Trophoblast cell (in vitro differentiated cells and primary cell): ENCODE data around the gene ZNF444.

ENCODE experiments used
- DNase-seq, 2 donors: peaks; one replicate each; pipeline ENCODE4 v3.0.0-alpha.2; 2016
- H2AFZ ChIP-seq: 2 replicates; pipeline ENCODE4 v1.6.1; 2013; ENCODE audit warnings: low read length, moderate library complexity, mild to moderate bottlenecking; ENCODE audit not compliant: insufficient read depth, poor library complexity
- H2AK5ac ChIP-seq: 2 replicates; pipeline ENCODE4 v1.6.1; 2013; ENCODE audit warnings: mild to moderate bottlenecking, low read length
- H2BK120ac ChIP-seq: 2 replicates; pipeline ENCODE4 v1.6.1; 2013; ENCODE audit warnings: low read length, mild to moderate bottlenecking, moderate library complexity; ENCODE audit not compliant: insufficient read depth, poor library complexity
- H2BK12ac ChIP-seq: 2 replicates; pipeline ENCODE4 v1.6.1; 2013; ENCODE audit warnings: mild to moderate bottlenecking, low read length, moderate library complexity
- H2BK5ac ChIP-seq: 2 replicates; pipeline ENCODE4 v1.6.1; 2013; ENCODE audit warnings: low read length, low read depth, moderate library complexity, mild to moderate bottlenecking; ENCODE audit not compliant: poor library complexity
- H3K14ac ChIP-seq: 2 replicates; pipeline ENCODE4 v1.6.1; 2013; ENCODE audit warnings: mild to moderate bottlenecking, low read length
- H3K18ac ChIP-seq: 2 replicates; pipeline ENCODE4 v1.6.1; 2013; ENCODE audit warnings: mild to moderate bottlenecking, low read length
- H3K23ac ChIP-seq: 2 replicates; pipeline ENCODE4 v1.6.1; 2013; ENCODE audit warnings: low read length
- H3K27ac ChIP-seq: 2 replicates; pipeline ENCODE4 v1.5.1; 2013; ENCODE audit warnings: low read depth, mild to moderate bottlenecking, inconsistent platforms, low read length, moderate library complexity
- H3K27me3 ChIP-seq: 2 replicates; pipeline ENCODE4 v1.6.1; 2013; ENCODE audit warnings: inconsistent platforms, mild to moderate bottlenecking, low read length, moderate library complexity; ENCODE audit not compliant: insufficient read depth
- H3K36me3 ChIP-seq, 2 experiments: 1 replicate in 1 of 2; 2 replicates in 1 of 2; pipeline ENCODE4 v1.6.1; 2013; ENCODE audit warnings: low read length in 2 of 2, mild to moderate bottlenecking in 2 of 2, moderate library complexity in 1 of 2; ENCODE audit not compliant: insufficient read depth in 2 of 2, control insufficient read depth in 1 of 2
- H3K4ac ChIP-seq: 2 replicates; pipeline ENCODE4 v1.6.1; 2013; ENCODE audit warnings: low read depth, mild to moderate bottlenecking, low read length, moderate library complexity
- H3K4me1 ChIP-seq, 2 experiments: 1 replicate in 1 of 2; 2 replicates in 1 of 2; pipeline ENCODE4 v1.6.1; 2013; ENCODE audit warnings: low read length in 2 of 2, mild to moderate bottlenecking in 2 of 2, moderate library complexity in 1 of 2; ENCODE audit not compliant: insufficient read depth in 2 of 2, control insufficient read depth in 1 of 2
- H3K4me2 ChIP-seq: 2 replicates; pipeline ENCODE4 v1.6.1; 2013; ENCODE audit warnings: inconsistent platforms, mild to moderate bottlenecking, low read length, moderate library complexity
- H3K4me3 ChIP-seq: 2 replicates; pipeline ENCODE4 v1.5.1; 2013; ENCODE audit warnings: mild to moderate bottlenecking, low read depth, low read length, inconsistent platforms
- H3K79me1 ChIP-seq: one replicate; pipeline ENCODE4 v1.6.1; 2013; ENCODE audit warnings: low read length
- H3K79me2 ChIP-seq: 2 replicates; pipeline ENCODE4 v1.6.1; 2013; ENCODE audit warnings: low read length, mild to moderate bottlenecking; ENCODE audit not compliant: control insufficient read depth, insufficient read depth, poor library complexity
- H3K9ac ChIP-seq: 2 replicates; pipeline ENCODE4 v1.6.1; 2013; ENCODE audit warnings: mild to moderate bottlenecking, low read length
- H3K9me3 ChIP-seq: 2 replicates; pipeline ENCODE4 v1.6.1; 2013; ENCODE audit warnings: low read depth, mild to moderate bottlenecking, control low read depth, inconsistent platforms, low read length; ENCODE audit not compliant: insufficient read depth
- H4K12ac ChIP-seq: 2 replicates; pipeline ENCODE4 v1.6.1; 2013; ENCODE audit warnings: low read depth, mild to moderate bottlenecking, low read length, moderate library complexity
- H4K8ac ChIP-seq: 2 replicates; pipeline ENCODE4 v1.6.1; 2013; ENCODE audit warnings: low read depth, mild to moderate bottlenecking, low read length, moderate library complexity
- H4K91ac ChIP-seq: one replicate; pipeline ENCODE4 v1.6.1; 2013; ENCODE audit warnings: low read depth, mild to moderate bottlenecking, low read length, moderate library complexity
- WGBS: extraction: QIAGEN DNeasy Blood & Tissue Kit; methylation state at CpG from one replicate; pipeline ENCODE4 v1.1.7; 2013; ENCODE audit warnings: missing lambda C conversion rate; ENCODE audit not compliant: insufficient read length, insufficient coverage; ENCODE audit errors: extremely low coverage; 5-methylcytosine and 5-hydroxymethylcytosine counted together

Gene ZNF444

DNA sequence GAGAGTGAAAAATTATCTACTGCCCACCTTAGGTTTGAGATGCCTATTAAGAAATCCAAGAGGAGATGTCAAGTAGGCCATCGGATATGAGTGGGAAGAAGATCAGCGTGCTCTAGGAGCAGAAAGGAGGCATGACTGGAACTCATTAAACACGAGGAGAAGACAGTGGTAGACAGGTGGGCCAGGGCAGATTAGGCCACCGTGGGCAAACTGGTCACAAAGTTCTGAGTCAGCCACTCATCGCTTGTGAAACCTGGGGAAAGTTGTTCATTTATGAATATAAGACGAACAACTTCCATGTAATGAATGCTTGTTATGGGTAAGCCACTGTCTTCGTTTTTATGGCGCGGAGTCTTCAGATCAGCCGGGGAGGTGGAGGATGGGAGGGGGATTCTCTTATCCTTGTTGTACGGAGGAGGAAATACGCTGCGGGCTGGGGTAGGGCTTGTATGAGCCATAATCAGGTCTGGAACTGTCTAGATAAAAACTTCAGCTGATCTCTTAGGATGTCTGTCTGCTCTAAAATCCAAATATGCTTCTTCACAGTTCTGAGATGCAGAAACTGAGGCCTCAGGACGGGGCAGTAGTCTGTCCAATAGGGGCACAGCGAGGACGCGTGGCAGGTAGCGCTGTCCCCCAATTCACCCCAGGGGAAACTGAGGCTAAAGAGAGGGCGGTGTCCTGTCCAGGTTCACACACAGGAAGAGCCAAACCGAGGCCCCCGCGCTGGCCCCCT, 1.1 kb upstream of the ZNF444 start:
- peak overlapping the region; percentile 40 for H2AFZ ChIP-seq
- H3K79me1 ChIP-seq, result peaks cover 11% of the 10 kb centered on the region
- H4K8ac ChIP-seq, result peak overlapping the region; percentile 87
- no peak overlapping the region for H2BK12ac ChIP-seq
- H4K12ac ChIP-seq, result peak overlapping the region; percentile 37
- peak overlapping the region; percentile 45 for H3K14ac ChIP-seq
- no peaks in the 10 kb centered on the region for H3K36me3 ChIP-seq
- peak overlapping the region; percentile 22 for H3K4ac ChIP-seq
- peak overlapping the region; percentile 31 for H3K18ac ChIP-seq
- no peak overlapping the region for H2AK5ac ChIP-seq
- peak in 1 of 2 donors; percentile 39 for DNase-seq
- H3K27me3 ChIP-seq, result no peaks in the 10 kb centered on the region
- no peaks in the 10 kb centered on the region for H3K9me3 ChIP-seq
- peak overlapping the region; percentile 71 for H3K4me3 ChIP-seq
- H3K4me2 ChIP-seq, result peak overlapping the region; percentile 95
- peaks cover 2% of the 10 kb centered on the region for H3K79me2 ChIP-seq
- H3K4me1 ChIP-seq, result peaks cover 15 to 21% of the 10 kb centered on the region in 2 experiments
- H3K23ac ChIP-seq, result no peak overlapping the region
- peak overlapping the region; percentile 85 for H3K9ac ChIP-seq
- no CpG with 5 or more reads among the region's 22 CpGs for WGBS
- H2BK120ac ChIP-seq, result peak overlapping the region; percentile 20
- H3K27ac ChIP-seq, result peak overlapping the region; percentile 31
- H4K91ac ChIP-seq, result peak overlapping the region; percentile 75
- H2BK5ac ChIP-seq, result peak overlapping the region; percentile 23

DNA sequence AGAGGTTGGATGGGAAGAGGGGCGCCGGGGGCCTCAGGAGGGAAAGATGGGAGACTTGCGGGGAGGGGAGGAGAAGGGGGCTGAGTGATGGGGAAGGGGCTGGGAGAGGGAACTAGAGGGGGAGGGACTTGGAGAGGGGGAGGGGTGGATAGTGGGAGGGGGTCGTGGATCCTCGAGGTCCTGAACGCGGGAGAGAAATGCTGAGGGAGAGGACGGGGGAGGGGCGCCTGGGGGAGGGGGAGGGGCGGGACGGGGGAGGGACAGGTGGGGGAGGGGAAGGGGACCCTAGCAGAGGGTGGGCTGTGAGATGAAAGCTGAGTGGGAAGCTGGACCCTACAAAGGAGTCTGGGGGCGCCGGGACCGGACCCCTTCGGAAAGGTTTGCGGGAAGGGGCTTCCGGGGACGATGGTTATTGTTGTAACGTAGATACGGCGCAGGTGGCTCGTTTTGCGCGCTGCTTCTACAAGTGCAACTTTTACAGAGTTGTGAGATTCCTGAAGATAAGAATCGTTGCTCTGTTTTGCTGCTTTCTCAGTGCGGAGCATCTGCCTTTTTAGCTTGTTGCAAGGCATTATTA, 418 bp downstream of the ZNF444 start:
- Histone ChIP-seq H3K27ac (peak overlapping the region; percentile 75), H2AFZ (no peak overlapping the region), H3K27me3 (no peaks in the 10 kb centered on the region), H3K4me1 (peaks cover 15 to 21% of the 10 kb centered on the region in 2 experiments), H3K79me2 (peaks cover 2% of the 10 kb centered on the region), H4K12ac (peak overlapping the region; percentile 50), H3K4ac (peak overlapping the region; percentile 65), H2AK5ac (no peak overlapping the region), H3K4me2 (peak overlapping the region; percentile 65), H3K36me3 (peaks cover 5 to 8% of the 10 kb centered on the region in 2 experiments), H3K18ac (peak overlapping the region; percentile 43), H3K9ac (no peak overlapping the region), H4K8ac (peak overlapping the region; percentile 64), H3K14ac (peak overlapping the region; percentile 60), H4K91ac (peak overlapping the region; percentile 48), H3K9me3 (no peaks in the 10 kb centered on the region), H3K23ac (no peak overlapping the region), H2BK5ac (no peak overlapping the region), H3K79me1 (peaks cover 11% of the 10 kb centered on the region), H3K4me3 (peak overlapping the region; percentile 74), H2BK120ac (peak overlapping the region; percentile 71), H2BK12ac (peak overlapping the region; percentile 19)
- WGBS, result no CpG with 5 or more reads among the region's 26 CpGs
- peak; percentile 58 to 85 for DNase-seq

DNA sequence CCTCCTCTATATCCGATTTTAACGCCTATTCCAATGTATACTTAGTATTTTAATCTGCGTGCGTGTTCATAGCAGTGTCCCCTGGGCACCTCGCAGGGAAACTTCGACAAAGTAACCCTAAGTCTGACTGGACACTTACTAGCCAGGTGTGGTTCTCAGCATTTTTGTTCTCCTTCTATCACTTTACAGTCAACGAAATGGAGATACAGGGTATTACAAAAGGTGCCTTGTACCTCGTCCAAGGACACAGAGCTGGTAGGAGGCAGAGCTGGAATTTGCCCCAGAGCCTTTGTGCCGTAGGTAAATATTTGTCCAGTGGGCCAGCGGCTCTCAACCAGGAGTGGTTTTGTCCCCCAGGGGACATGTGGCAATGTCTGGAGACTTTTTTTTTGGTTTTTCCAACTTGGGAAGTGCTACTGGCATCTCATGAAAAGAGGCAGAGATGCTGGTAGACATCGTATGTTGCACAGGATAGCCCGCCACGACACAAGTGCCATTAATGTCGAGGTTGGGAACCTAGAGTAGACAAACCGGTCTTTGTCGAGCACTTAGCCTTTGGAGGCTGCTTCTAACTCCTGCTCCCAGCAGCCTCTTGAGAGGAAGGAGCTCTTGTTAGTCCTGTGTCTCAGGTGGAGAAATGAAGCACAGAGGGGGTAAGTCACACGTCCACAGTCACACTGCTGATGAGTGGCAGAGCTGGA, 1.1 kb downstream of the ZNF444 start:
- Histone ChIP-seq H3K9me3 (no peaks in the 10 kb centered on the region), H2AFZ (no peak overlapping the region)

DNA sequence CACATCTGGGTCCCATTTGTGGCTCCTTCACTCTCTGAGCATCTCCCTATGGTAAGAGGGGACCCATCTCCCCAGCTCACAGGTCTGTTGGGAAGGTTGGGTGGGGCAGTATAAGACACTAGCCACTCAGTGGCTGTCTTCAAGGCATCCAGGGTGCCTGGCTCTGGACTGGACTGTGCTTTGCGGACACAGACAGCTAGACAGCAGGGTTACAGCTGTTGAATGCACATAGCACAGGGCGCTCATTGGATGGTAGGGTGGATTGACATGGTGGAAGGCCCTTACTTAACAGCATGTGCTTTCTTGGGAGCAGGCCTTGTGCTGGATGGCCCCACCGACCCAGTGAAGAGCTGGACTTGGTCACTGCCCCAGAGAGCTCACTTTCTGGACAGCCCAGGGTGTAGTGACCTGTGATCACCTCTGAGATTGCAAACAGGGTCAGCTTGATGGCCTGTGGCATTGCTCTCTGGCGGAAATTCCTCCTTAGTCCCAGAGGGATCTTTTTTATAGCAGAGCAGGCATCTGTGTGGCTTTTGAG, 1.9 kb downstream of the ZNF444 start:
- WGBS, result no CpG with 5 or more reads among the region's 4 CpGs
- Histone ChIP-seq H2BK5ac (peak overlapping the region; percentile 23), H2BK12ac (peak overlapping the region; percentile 10), H4K8ac (peak overlapping the region; percentile 7), H3K4me3 (no peak overlapping the region), H3K4me1 (peaks cover 15 to 21% of the 10 kb centered on the region in 2 experiments), H3K18ac (peak overlapping the region; percentile 28), H4K91ac (peak overlapping the region; percentile 27), H3K23ac (no peak overlapping the region), H3K9ac (no peak overlapping the region), H3K79me1 (peaks cover 11% of the 10 kb centered on the region), H2AK5ac (peak overlapping the region; percentile 4), H2BK120ac (peak overlapping the region; percentile 7), H3K36me3 (peaks cover 19 to 22% of the 10 kb centered on the region in 2 experiments), H2AFZ (no peak overlapping the region), H3K14ac (peak overlapping the region; percentile 52), H3K27ac (peak overlapping the region; percentile 75), H3K79me2 (peaks cover 2% of the 10 kb centered on the region), H3K4me2 (peak overlapping the region; percentile 65), H3K27me3 (no peaks in the 10 kb centered on the region), H4K12ac (no peak overlapping the region), H3K9me3 (no peaks in the 10 kb centered on the region), H3K4ac (peak overlapping the region; percentile 5)
- DNase-seq, result peak in 1 of 2 donors; percentile 1

More for the DNA sequence above, 1.1 kb downstream of the ZNF444 start:
- Histone ChIP-seq H4K12ac (no peak overlapping the region), H3K9ac (no peak overlapping the region), H3K4ac (peak overlapping the region; percentile 5), H3K14ac (peak overlapping the region; percentile 52), H3K36me3 (peaks cover 12 to 15% of the 10 kb centered on the region in 2 experiments), H3K79me1 (peaks cover 11% of the 10 kb centered on the region), H2BK5ac (peak overlapping the region; percentile 45), H3K4me3 (no peak overlapping the region), H2AK5ac (peak overlapping the region; percentile 4), H2BK12ac (peak overlapping the region; percentile 7), H3K4me1 (peaks cover 15 to 21% of the 10 kb centered on the region in 2 experiments), H2BK120ac (peak overlapping the region; percentile 7), H4K8ac (peak overlapping the region; percentile 7), H3K23ac (no peak overlapping the region), H3K27me3 (no peaks in the 10 kb centered on the region), H3K4me2 (peak overlapping the region; percentile 65), H3K79me2 (peaks cover 2% of the 10 kb centered on the region), H3K18ac (peak overlapping the region; percentile 28), H3K27ac (peak overlapping the region; percentile 75), H4K91ac (peak overlapping the region; percentile 27)
- no CpG with 5 or more reads among the region's 17 CpGs for WGBS
- peak; percentile 99 to 100 for DNase-seq
